Glutamatergic neuron (in vitro differentiated cells): ENCODE measurements around the gene AQP7. TPM values are rescaled to one million over a fixed set of nuclear protein-coding genes. Genes with fewer than 3 reads are reported as not detected.
A peak's percentile ranks its signal among the peaks of the same experiment; 100 is the strongest.

ENCODE experiments used
- DNase-seq: peaks from one replicate; pipeline ENCODE4 v3.0.0; 2022
- H3K27ac Mint-ChIP-seq: one replicate; pipeline ENCODE4 v1.8.0; 2020; ENCODE audit warnings: mild to moderate bottlenecking, mixed read lengths, inconsistent platforms; ENCODE audit not compliant: unreplicated experiment
- H3K27me3 Mint-ChIP-seq: one replicate; pipeline ENCODE4 v1.8.0; 2020; ENCODE audit warnings: mild to moderate bottlenecking, moderate library complexity, mixed read lengths, inconsistent platforms; ENCODE audit not compliant: unreplicated experiment
- H3K36me3 Mint-ChIP-seq: one replicate; pipeline ENCODE4 v1.8.0; 2020; ENCODE audit warnings: mild to moderate bottlenecking, mixed read lengths, inconsistent platforms; ENCODE audit not compliant: unreplicated experiment
- H3K4me1 Mint-ChIP-seq: one replicate; pipeline ENCODE4 v1.8.0; 2020; ENCODE audit warnings: mild to moderate bottlenecking, low read depth, mixed read lengths, inconsistent platforms; ENCODE audit not compliant: unreplicated experiment
- H3K4me3 Mint-ChIP-seq: one replicate; pipeline ENCODE4 v1.8.0; 2020; ENCODE audit warnings: mild to moderate bottlenecking, mixed read lengths, inconsistent platforms; ENCODE audit not compliant: unreplicated experiment
- H3K9me3 Mint-ChIP-seq: one replicate; pipeline ENCODE4 v1.8.0; 2020; ENCODE audit warnings: mild to moderate bottlenecking, moderate library complexity, mixed read lengths, inconsistent platforms; ENCODE audit not compliant: unreplicated experiment
- total RNA-seq: library from RNA; stranded (reverse); fragmentation: NEBNext Ultra II Directional; extraction: Animal tissue kit (Norgen Biotek cat#: 25700); gene quantifications from one replicate; pipeline ENCODE4 v1.2.1, GENCODE V29; 2021; ENCODE audit not compliant: unreplicated experiment
- TF ChIP-seq, protein P1 (sequence below): fragments of 200-600 bp; sonication (generic); IDR thresholded peaks from one replicate; pipeline ENCODE4 v1.5.0; 2021; ENCODE audit not compliant: partially characterized antibody, unreplicated experiment

The AQP7 gene
- total RNA-seq, 1 donor from 2014 or later: not detected

DNA sequence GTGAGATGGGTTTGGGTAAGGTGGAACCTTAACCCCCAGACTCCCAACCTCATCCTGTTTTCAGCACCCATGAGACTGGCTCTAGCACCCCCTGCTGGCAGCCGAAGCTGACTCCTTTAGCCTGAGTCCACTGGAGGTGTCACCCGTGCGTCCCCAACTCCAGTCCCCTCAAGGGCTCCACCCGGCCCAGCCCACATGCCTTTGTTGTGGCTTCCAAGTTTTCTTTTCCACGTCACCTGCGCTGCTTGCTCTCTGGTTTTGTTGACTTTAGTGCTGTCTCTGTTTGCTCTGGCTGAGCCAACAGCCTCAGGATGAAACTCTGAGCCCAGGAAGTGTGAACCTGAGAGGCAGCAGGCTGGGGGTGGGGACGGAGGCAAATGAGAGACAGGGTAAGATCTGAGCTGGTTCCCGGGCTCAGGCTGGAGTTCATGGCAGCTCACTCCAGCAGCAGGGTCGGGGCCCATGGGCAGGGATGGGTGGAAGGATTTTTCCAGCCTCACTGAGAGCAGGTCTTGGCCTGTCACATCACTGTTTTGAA, 13.2 kb upstream of the AQP7 start:
- no peaks in the 10 kb centered on the region for H3K4me1 Mint-ChIP-seq
- peaks cover 5% of the 10 kb centered on the region for H3K27me3 Mint-ChIP-seq
- H3K4me3 Mint-ChIP-seq: no peak overlapping the region
- H3K27ac Mint-ChIP-seq: no peak overlapping the region
- no peaks in the 10 kb centered on the region for H3K36me3 Mint-ChIP-seq
- TF ChIP-seq, protein P1, sequence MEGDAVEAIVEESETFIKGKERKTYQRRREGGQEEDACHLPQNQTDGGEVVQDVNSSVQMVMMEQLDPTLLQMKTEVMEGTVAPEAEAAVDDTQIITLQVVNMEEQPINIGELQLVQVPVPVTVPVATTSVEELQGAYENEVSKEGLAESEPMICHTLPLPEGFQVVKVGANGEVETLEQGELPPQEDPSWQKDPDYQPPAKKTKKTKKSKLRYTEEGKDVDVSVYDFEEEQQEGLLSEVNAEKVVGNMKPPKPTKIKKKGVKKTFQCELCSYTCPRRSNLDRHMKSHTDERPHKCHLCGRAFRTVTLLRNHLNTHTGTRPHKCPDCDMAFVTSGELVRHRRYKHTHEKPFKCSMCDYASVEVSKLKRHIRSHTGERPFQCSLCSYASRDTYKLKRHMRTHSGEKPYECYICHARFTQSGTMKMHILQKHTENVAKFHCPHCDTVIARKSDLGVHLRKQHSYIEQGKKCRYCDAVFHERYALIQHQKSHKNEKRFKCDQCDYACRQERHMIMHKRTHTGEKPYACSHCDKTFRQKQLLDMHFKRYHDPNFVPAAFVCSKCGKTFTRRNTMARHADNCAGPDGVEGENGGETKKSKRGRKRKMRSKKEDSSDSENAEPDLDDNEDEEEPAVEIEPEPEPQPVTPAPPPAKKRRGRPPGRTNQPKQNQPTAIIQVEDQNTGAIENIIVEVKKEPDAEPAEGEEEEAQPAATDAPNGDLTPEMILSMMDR: peak; percentile 61
- peak; percentile 70 for DNase-seq
- H3K9me3 Mint-ChIP-seq: no peaks in the 10 kb centered on the region

GRCh38 chr9:33414889-33415500, 12.6 kb upstream of the AQP7 start:
- no peak for DNase-seq
- no peaks in the 10 kb centered on the region for H3K4me1 Mint-ChIP-seq
- no peak overlapping the region for H3K27ac Mint-ChIP-seq
- H3K27me3 Mint-ChIP-seq: peaks cover 5% of the 10 kb centered on the region
- TF ChIP-seq, protein P1: no peak
- H3K4me3 Mint-ChIP-seq: no peak overlapping the region
- H3K36me3 Mint-ChIP-seq: no peaks in the 10 kb centered on the region
- H3K9me3 Mint-ChIP-seq: no peaks in the 10 kb centered on the region

GRCh38 chr9:33414268-33414667, 11.9 kb upstream of the AQP7 start:
- TF ChIP-seq, protein P1: no peak
- H3K4me1 Mint-ChIP-seq: no peaks in the 10 kb centered on the region
- no peaks in the 10 kb centered on the region for H3K36me3 Mint-ChIP-seq
- no peak for DNase-seq
- H3K4me3 Mint-ChIP-seq: no peak overlapping the region
- H3K27ac Mint-ChIP-seq: no peak overlapping the region
- no peaks in the 10 kb centered on the region for H3K9me3 Mint-ChIP-seq
- peaks cover 5% of the 10 kb centered on the region for H3K27me3 Mint-ChIP-seq

- H3K27me3 Mint-ChIP-seq: no peaks in the 10 kb centered on the region
- peaks cover 5% of the 10 kb centered on the region for H3K4me1 Mint-ChIP-seq
- no peak for DNase-seq
- H3K27ac Mint-ChIP-seq: no peak overlapping the region
- H3K9me3 Mint-ChIP-seq: peaks cover 9% of the 10 kb centered on the region
- TF ChIP-seq, protein P1: no peak
- H3K36me3 Mint-ChIP-seq: no peaks in the 10 kb centered on the region
- no peak overlapping the region for H3K4me3 Mint-ChIP-seq
Measured at GRCh38 chr9:33408087-33408486, 5.7 kb upstream of the AQP7 start.

DNA sequence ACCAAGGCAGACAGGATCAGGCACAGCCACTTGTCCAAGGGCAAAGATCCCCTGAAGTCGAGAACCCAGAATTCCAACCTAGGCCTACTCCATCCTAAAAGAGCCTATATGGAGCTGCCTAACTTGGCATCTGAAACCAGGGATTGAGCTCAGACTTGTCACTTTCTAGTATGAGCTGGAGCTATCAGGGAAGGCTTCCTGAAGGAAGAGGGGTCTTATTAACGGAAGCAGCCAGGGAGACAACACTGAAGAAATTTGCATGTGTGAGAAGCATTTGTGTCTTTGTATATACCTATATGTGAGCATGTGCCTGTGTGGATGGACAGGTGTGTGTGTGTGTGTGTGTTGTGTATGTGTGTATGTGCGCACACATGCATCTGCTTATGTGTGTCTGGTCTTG, 4.7 kb upstream of the AQP7 start:
- no peak overlapping the region for H3K4me3 Mint-ChIP-seq
- H3K36me3 Mint-ChIP-seq: no peaks in the 10 kb centered on the region
- TF ChIP-seq, protein P1: no peak
- no peak overlapping the region for H3K27ac Mint-ChIP-seq
- no peak for DNase-seq
- H3K9me3 Mint-ChIP-seq: peaks cover 10% of the 10 kb centered on the region
- H3K27me3 Mint-ChIP-seq: no peaks in the 10 kb centered on the region
- peaks cover 5% of the 10 kb centered on the region for H3K4me1 Mint-ChIP-seq
